Measurements from ENCODE around the gene ANKS1A. TPM values are rescaled to one million over a fixed set of nuclear protein-coding genes. Genes with fewer than 3 reads are reported as not detected.

Gene ANKS1A
- total RNA-seq, 1 donor from 2014 or later = 12.2 TPM

GRCh38 chr6:35048631-35049083 is 159.6 kb downstream of the ANKS1A start:
- FAIRE-seq (no peak), DNase-seq (ENCODE audit: low spot score in 2 of 2) (no peak)

DNA sequence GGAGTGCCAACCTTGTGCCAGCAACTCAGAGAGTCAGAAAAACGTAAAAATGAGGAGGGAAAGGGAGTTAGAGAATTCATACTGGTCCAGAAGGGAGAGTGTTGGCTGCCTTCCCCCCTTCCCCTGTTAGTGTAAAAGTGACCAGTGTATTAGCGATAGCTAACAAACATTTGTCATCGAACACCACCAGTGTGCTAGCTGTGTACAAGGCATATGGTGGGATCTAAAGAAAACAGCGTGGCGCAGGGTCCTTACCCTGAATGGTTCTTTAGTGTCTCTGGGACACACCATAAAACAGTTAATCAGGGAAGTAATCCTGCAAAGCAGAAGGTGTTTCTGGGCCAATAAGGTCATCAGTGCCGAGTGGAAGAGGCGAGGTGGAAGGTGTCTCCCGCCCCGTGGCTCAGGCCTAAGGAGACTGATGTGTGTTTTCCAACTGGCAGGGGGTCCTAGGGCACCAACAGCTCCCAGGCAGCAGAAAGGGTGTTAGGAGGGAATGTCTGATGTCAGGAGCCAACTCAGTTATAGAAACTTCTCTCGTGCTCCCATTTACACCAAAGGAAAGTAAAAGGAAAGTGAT is 160.2 kb downstream of the ANKS1A start:
- FAIRE-seq (no peak), DNase-seq (ENCODE audit: low spot score in 2 of 2) (no peak)

- DNase-seq (ENCODE audit: low spot score in 2 of 2) = no peak
- FAIRE-seq = no peak
These were observed 161.1 kb downstream of the ANKS1A start for GRCh38 chr6:35049900-35050756.

GRCh38 chr6:35050757-35051330 is 161.8 kb downstream of the ANKS1A start:
- no peak for FAIRE-seq
- no peak for DNase-seq (ENCODE audit: low spot score in 2 of 2)

- DNase-seq (ENCODE audit: low spot score in 2 of 2) (no peak), FAIRE-seq (no peak)
These were observed 162.3 kb downstream of the ANKS1A start for GRCh38 chr6:35051396-35051795.

- DNase-seq (ENCODE audit: low spot score in 2 of 2) = no peak
- FAIRE-seq = no peak
These were observed 163.0 kb downstream of the ANKS1A start for GRCh38 chr6:35051997-35052583.

GRCh38 chr6:35052694-35053565 is 163.9 kb downstream of the ANKS1A start:
- no peak for DNase-seq (ENCODE audit: low spot score in 2 of 2)
- FAIRE-seq = no peak

- FAIRE-seq (no peak), DNase-seq (ENCODE audit: low spot score in 2 of 2) (no peak)
These were observed 164.6 kb downstream of the ANKS1A start for GRCh38 chr6:35053701-35054100.

GRCh38 chr6:35054106-35054742 is 165.2 kb downstream of the ANKS1A start:
- DNase-seq (ENCODE audit: low spot score in 2 of 2) = no peak
- no peak for FAIRE-seq

DNA sequence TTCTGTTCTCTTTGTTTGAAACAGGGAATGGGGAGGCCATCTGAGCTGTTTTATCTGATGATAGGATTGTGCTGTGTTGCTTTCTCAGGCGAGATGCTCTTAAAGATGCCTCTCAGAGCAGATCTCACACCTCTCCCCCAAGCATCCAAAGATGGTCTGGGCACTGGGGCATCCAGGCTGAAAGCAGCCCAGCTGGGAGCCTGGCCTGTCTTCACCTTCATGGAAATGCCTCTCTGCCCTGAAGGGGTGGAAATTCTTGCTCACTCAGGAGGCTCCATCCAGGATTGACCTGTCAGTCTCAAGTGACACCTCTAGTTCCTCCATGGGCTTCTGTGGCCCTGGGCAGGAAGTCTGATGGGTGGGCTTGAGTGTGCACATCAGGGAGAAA is 165.7 kb downstream of the ANKS1A start:
- FAIRE-seq = no peak
- DNase-seq (ENCODE audit: low spot score in 2 of 2) = no peak

DNA sequence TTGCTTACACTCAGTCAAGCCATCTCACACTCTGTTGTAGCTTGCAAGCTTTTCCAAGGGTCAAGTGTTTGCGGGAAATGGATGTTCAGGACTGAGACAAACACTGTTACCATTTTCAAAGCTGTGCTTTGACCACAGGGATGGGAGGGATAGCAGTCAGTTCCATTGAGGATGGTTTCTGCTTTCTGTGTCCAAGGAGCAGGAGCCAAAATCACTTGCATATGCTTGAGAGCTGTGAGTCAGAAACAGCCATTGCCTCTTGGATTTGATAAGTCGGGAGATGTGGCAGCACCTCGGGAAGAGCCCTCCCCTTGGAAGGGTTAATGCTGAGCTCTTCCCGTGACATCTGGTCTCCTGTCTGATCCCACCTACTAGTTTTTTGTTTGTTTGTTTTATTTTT is 166.8 kb downstream of the ANKS1A start:
- DNase-seq (ENCODE audit: low spot score in 2 of 2) = no peak
- no peak for FAIRE-seq

GRCh38 chr6:35056952-35057351 is 167.9 kb downstream of the ANKS1A start:
- FAIRE-seq = no peak

GRCh38 chr6:35057449-35058357 is 168.6 kb downstream of the ANKS1A start:
- no peak for DNase-seq (ENCODE audit: low spot score in 2 of 2)

More at GRCh38 chr6:35056952-35057351, 167.9 kb downstream of the ANKS1A start:
- DNase-seq (ENCODE audit: low spot score in 2 of 2) = no peak

DNA sequence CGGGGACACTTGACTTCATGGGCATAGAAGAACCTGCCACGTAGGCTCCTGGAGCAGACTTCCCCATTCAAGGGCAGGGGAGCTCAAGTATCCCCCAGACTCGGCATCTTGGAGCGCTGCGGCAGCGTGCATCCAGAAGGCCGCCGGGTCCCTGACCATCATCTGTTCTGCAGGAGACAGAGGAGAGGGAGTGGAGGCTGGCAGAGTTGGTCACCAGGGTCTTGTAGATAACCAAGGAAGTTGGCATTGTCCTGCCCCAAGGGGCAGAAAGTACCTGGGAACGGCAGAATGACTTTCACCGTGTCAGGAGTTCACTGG is 169.3 kb downstream of the ANKS1A start:
- DNase-seq (ENCODE audit: low spot score in 2 of 2) (no peak), FAIRE-seq (no peak)

More at GRCh38 chr6:35057449-35058357, 168.6 kb downstream of the ANKS1A start:
- FAIRE-seq = no peak

DNA sequence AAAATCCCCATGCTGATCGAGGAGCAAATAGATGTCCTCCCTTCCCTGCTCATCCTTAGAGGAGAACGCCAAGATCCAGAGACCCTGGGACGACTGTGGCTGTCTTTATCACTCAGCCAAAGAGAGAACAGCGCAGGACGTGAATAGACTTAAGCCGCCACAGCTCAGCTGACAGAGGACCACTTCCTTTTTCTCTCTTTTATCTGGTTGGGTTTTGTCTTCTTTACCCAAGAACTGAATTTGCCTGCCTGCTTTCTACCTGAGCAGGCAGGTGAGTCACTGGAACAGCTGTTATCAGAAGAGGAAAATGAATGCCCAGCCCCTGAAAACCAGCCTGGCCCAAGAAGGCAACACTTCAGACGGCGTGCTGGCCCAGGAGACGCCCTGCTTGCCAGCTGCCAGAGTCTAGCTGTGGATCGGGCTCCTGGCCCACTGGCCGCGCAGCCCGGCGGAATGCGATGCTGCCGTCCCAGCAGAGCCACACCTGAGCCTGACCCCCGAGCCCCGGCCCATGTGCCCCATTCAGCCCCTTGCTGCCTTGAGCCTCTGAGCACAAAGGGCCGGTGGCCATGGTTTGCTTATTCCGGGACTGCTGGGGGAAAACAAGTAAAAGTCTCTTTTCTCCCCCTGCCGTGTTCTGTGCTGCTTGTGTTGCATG is 169.9 kb downstream of the ANKS1A start:
- FAIRE-seq (no peak), DNase-seq (ENCODE audit: low spot score in 2 of 2) (no peak)

DNA sequence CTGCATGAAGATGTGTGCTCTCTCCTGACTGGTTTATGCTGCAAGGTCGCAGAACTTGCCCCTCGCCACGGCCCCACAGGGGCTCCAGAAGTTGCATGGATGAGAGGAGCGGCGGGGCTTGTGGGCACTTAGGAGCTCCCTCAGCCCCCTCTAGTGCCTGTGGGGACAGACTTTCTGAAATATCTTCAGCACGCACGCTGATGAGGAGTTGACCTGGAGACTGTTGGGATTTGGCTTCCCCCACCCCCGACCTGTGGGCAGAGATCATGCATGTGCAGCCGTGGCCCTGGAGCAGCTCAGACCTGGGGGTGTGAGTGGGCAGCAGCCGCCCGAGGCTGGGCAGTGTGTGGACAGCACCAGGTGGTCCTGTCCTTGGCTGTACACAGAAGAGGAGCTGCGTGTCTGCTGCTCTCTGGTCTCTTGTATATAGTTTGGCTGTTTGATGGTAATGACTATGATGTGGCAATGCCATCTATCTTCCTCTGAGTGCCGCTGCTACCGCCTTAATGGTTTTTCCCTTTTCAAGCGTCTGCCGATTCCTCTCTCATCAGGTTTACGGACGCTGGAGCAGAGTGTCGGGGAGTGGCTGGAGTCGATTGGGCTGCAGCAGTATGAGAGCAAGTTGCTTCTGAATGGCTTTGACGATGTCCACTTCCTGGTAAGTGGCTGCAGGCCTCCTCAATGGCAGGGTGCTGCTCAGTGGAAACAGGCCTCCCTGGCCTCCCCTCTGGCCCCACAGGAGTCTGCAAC is 170.7 kb downstream of the ANKS1A start:
- FAIRE-seq = no peak
- DNase-seq (ENCODE audit: low spot score in 2 of 2) = no peak

- no peak for FAIRE-seq
- no peak for DNase-seq (ENCODE audit: low spot score in 2 of 2)
These were observed 172.1 kb downstream of the ANKS1A start for GRCh38 chr6:35061102-35061615.

Measured in frontal cortex (tissue), 4 donors.